Measurements from ENCODE around the gene FN3KRP. TPM values are rescaled to one million over a fixed set of nuclear protein-coding genes. Genes with fewer than 3 reads are reported as not detected.
A peak's percentile ranks its signal among the peaks of the same experiment; 100 is the strongest.

FN3KRP gene
- total and polyA plus RNA-seq, 2 donors (not counting 1 experiment from before 2014, with no cell fraction given) = 16.8 to 44.2 TPM

GRCh38 chr17:82752371-82753200 lies 36.1 kb downstream of the FN3KRP start:
- H3K4me3 ChIP-seq (ENCODE audit: control extremely low read depth in 1 of 5, extremely low read depth in 1 of 5, insufficient read depth in 1 of 5, low read depth in 2 of 5, low read length in 4 of 5) = peak overlapping the region; percentile 40 to 93 (median 75)
- intact Hi-C loops (cut with micrococcal nuclease) = loop anchor here (5.0 kb wide), 2 partner anchors 105 to 295 kb away; partner anchors contain the start of genes NARF and WDR45B
- no peak for DNase-seq

More at GRCh38 chr17:82752371-82753200, 36.1 kb downstream of the FN3KRP start:
- Histone ChIP-seq H3K36me3 (replicated peaks in 1 of 2; ENCODE audit: control extremely low read depth in 1 of 2, control insufficient read depth in 1 of 2, extremely low read depth in 1 of 2, insufficient read depth in 2 of 2, low read length in 1 of 2) (no peaks in the 10 kb centered on the region), H4K20me1 (ENCODE audit: control insufficient read depth, insufficient read depth, low read length, poor library complexity, severe bottlenecking) (peaks cover 34% of the 10 kb centered on the region), H3K27ac (ENCODE audit: low read length in 2 of 2) (no peak overlapping the region), H3K4me1 (ENCODE audit: control insufficient read depth in 2 of 2, insufficient read depth in 2 of 2, low read length in 2 of 2) (peaks cover 7 to 15% of the 10 kb centered on the region in 2 donors), H3K4me2 (replicated peaks; ENCODE audit: low read depth, low read length, poor library complexity, severe bottlenecking) (peak overlapping the region; percentile 96), H2AFZ (ENCODE audit: insufficient read depth, low read depth, low read length, poor library complexity, severe bottlenecking) (peak overlapping the region; percentile 92), H3K9me3 (ENCODE audit: control extremely low read depth in 1 of 3, control insufficient read depth in 2 of 3, insufficient read depth in 1 of 3, low read length in 2 of 3) (peaks cover 0 to 5% (median 0%) of the 10 kb centered on the region in 3 donors), H3K27me3 (replicated peaks in 1 of 4; ENCODE audit: control extremely low read depth in 1 of 4, control insufficient read depth in 3 of 4, insufficient read depth in 4 of 4, low read length in 3 of 4) (no peaks in the 10 kb centered on the region), H3K79me2 (ENCODE audit: control insufficient read depth, insufficient read depth, low read length) (peaks cover 26% of the 10 kb centered on the region), H3K9ac (ENCODE audit: low read length) (peak overlapping the region; percentile 86)
- Mint-ChIP-seq H3K9me3 (ENCODE audit: insufficient read depth) (no peaks in the 10 kb centered on the region), H3K27me3 (no peaks in the 10 kb centered on the region), H3K4me3 (peak overlapping the region; percentile 85), H3K27ac (peak overlapping the region; percentile 6), H3K4me1 (peaks cover 14% of the 10 kb centered on the region)
- under 1% methylated on average over 68 of the region's 72 CpGs for WGBS (ENCODE audit: insufficient coverage)
- no peak for TF ChIP-seq EZH2 (IDR thresholded peaks at IDR 0.05; ENCODE audit: borderline replicate concordance, insufficient read depth, low read depth, low read length, poor library complexity, severe bottlenecking)
- TF ChIP-seq CTCF (IDR thresholded peaks at IDR 0.05) = no peak
- CTCF ChIA-PET = interaction anchor here (1.4 kb wide), 1 partner anchor 16 kb away, joined by 3 read pairs; no protein-coding TSS in a partner anchor
- POLR2A ChIA-PET = interaction anchor here (0.6 kb wide), 1 partner anchor 334 kb away, joined by 3 read pairs; no protein-coding TSS in a partner anchor
- ATAC-seq (ENCODE audit: low read depth) = no peak
